ENCODE data around the gene IFIT3.
"Not testable (repeated sequence)": the region's sequence is repeated elsewhere in the genome, so short reads cannot be mapped to it uniquely, and the experiment has no call there.

IFIT3 gene, protein sequence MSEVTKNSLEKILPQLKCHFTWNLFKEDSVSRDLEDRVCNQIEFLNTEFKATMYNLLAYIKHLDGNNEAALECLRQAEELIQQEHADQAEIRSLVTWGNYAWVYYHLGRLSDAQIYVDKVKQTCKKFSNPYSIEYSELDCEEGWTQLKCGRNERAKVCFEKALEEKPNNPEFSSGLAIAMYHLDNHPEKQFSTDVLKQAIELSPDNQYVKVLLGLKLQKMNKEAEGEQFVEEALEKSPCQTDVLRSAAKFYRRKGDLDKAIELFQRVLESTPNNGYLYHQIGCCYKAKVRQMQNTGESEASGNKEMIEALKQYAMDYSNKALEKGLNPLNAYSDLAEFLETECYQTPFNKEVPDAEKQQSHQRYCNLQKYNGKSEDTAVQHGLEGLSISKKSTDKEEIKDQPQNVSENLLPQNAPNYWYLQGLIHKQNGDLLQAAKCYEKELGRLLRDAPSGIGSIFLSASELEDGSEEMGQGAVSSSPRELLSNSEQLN

DNA sequence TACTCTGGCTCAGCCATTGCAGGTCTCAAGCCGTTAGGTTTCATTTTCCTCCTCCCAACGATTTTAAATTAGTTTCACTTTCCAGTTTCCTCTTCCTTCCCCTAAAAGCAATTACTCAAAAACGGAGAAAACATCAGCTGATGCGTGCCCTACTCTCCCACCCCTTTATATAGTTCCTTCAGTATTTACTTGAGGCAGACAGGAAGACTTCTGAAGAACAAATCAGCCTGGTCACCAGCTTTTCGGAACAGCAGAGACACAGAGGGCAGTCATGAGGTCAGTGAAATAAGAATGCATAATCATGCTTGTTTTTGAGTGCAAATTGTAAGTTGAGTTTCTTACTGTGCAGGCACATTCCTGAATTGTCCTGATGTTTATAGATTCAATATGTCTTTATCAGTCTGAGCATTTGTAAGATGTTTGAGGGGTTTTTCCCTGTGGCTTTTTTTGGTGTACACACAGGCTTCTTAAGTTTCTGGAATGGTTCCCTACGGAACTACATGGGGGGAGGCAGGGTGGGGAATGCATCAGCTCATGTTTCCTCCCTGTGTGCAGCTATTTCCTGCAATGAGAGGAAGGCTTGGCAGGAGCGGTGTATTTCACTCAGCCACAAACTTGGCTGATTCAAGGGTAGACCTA lies at the start of gene IFIT3:
IFIT3 (plus strand) TSS at position 195 of the 639 bp plus-strand sequence; CDS start at position 272, 77 bp downstream.
- peak; percentile 99 for FAIRE-seq

GRCh38 chr10:89278034-89278535 lies 49.7 kb upstream of the IFIT3 start:
- FAIRE-seq: peak; percentile 78

DNA sequence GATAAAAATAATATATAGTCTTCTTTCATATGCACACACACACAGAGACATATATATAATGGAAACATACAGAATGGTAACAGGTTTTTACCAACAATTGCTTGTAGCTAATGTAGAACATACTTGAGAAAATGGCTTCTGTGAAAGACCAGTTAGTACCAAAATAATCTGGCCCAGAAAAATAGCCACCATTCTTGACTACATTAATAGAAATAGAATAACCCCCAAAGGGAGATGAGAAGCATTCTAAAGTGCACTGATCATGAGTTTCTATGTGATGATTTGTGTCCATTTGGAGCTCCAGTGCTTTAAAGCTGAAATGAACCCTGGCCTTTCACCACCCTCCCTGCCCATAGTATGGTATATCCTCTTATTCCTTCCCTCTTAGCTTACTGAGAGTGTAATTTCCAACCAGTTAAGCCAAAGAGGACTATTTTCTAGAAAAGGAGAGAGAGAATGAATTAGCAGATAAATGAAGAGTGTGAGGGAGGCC lies 48.9 kb upstream of the IFIT3 start:
- no peak for FAIRE-seq

GRCh38 chr10:89279421-89279869 lies 48.4 kb upstream of the IFIT3 start:
- FAIRE-seq: no peak

GRCh38 chr10:89280508-89280907 lies 47.3 kb upstream of the IFIT3 start:
- FAIRE-seq: no peak

DNA sequence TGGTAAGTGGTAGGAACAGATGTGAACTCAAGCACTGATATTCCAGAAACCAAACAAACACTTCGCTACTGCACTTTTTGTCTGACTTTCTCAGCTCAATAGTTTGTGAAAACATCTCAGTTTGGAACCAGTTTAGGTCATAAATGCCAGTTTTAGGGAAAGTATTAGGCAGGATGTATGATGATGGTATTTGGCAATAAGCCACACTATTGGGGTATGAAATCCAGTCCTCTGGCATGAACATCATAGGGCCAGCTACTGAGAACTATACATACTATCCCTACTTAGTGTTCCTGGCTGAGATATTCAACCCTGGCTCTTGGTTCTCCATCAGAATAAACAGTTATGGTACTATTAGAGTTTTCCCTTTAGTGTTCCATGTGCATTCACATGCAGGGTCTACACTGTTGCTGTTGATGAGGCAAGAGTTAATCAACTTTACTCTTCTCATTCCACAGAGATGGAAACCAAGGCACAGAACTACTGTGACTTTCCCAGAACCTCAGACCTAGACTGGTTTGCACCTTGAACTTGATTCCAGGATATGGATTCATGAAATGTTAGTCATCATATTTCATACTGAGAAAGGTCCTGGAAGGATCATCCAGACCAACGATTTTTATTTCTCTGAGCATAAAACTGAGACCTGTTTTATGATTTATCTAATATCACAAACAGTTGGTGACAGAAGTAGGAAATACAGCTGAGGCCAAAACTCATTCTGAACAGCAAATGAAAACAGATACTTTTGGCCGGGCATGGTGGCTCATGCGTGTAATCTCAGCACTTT lies 46.0 kb upstream of the IFIT3 start:
- peak; percentile 71 for FAIRE-seq

DNA sequence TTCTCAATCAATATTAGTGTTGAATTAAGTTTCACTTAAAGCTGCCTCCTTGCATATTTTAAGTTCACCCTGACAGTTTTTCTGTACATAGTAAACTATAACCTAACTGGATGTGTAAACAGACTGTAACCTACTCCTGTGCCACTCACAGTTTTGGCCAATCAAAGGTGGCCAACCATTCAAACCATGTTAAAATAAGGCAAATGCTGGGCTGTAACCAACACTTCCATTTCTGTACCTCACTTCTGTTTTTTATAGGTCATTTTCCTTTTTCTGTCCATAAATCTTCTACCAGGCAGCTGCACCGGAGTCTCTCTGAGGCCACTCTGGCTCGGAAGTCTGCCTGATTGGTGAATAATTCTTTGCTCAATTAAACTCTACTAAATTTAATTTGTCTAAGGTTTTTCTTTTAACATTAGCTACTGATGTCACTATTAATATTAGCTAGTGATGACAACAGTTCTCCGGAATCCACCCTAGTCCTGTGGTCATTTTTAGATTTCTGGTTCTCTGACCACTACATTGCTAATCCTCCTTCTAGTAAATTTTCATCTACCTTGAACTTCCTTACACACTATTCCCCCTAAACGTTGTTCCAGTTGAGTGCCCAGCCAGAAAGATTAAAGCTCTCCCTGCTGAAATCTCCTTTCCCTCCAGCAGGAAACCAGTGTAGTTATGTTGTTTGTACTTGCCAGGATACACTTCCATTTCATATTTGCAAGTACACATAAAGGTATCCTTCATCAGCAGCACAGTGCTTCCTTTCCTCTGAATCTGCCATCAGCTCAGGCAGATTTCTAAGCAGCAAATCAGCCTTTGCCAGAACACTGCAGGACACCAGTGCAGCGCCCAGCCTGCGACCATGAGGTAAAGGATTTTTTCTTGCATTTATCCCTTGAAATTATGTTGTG lies 44.5 kb upstream of the IFIT3 start:
- no peak for FAIRE-seq

DNA sequence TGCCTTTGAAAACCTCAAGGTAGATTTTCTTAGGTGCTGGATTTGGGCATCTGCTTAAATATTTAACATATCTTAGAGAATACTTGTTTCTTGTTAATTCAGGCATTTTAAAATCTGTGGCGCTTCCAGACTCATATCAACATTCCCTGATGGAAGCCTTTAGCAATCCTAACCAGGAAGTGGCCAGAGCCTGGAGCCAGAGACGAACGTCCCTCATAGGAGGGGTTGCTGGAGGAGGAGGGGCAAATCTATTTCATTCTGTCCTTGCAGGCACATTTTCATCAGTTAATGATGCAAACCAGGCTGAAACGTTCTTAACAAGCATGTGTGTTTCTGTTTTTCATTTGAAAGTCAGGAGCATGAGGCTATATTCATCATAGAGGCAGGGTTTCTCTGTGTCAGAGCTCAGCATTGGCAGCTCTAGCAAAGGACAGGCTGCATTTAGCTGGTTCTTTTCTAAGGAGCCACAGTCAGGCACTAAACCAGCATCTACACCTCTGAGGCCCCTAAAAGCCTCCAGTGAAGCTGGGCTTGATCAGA lies 43.8 kb upstream of the IFIT3 start:
- FAIRE-seq: peak; percentile 98

DNA sequence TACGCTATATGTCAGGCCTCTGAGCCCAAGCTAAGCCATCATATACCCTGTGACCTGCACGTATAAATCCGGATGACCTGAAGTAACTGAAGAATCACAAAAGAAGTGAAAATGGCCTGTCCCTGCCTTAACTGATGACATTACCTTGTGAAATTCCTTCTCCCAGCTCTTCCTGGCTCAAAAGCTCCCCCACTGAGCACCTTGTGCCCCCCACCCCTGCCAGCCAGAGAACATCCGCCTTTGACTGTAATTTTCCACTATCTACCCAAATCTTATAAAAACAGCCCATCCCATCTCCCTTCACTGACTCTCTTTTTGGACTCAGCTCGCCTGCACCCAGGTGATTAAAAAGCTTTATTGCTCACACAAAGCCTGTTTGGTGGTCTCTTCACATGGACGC lies 43.1 kb upstream of the IFIT3 start:
- not testable (repeated sequence) for FAIRE-seq

DNA sequence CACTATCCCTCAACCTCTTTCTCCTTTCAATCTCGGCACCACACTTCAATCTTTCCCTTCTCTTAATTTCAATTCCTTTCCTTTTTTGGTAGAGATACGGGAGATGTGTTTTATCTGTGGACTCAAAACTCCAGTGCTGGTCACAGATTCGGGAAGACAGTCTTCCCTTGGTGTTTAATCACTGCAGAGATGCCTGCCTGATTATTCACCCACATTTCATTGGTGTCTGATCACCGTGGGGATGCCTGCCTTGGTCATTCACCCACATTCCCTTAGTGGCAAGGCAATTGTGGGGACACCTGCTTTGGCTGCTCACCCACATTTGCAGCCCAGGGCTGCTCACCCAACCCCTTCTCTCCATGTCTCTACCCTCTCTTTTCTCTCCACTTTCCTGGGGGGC lies 42.5 kb upstream of the IFIT3 start:
- FAIRE-seq: not testable (repeated sequence)

GRCh38 chr10:89294721-89295239 lies 33.0 kb upstream of the IFIT3 start:
- FAIRE-seq: no peak

DNA sequence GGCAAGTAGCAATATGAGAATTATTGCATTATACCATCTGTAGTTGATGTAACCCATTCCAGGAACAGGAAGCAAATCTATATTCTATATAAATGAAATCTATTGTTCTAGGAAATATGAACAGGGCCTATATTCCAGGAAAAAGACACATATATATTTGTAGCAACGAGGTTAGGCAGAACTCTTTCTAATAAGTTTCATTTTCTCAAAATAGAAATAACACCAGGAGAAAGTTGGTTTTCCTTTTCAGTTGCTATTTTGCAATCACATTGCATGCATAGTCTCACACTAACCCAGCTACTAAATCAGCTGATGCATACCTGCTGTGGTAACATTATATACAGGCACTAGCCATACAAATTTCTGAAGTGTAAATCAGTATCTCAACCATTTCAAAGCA lies 32.2 kb upstream of the IFIT3 start:
- no peak for FAIRE-seq

DNA sequence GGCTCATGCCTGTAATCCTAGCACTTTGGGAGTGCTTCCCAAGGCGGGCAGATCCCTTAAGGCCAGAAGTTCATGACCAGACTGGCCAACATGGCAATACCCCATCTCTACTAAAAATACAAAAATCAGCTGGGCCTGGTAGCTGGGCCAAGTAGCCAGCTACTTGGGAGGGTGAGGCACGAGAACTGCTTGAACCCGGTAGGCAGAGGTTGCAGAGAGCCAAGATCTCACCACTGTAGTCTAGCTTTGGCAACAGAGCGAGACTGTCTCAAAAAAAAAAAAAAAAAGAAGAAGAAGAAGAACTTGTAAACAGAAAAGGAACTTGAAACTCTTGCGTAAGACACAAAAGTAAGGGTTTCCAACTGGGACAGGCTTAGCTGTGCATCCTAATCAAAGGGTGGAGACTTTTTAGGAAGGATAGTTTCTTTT lies 31.6 kb upstream of the IFIT3 start:
- no peak for FAIRE-seq

- FAIRE-seq: no peak
Observed at GRCh38 chr10:89297356-89297755, 30.4 kb upstream of the IFIT3 start.

GRCh38 chr10:89297791-89298190 lies 30.0 kb upstream of the IFIT3 start:
- FAIRE-seq: no peak

DNA sequence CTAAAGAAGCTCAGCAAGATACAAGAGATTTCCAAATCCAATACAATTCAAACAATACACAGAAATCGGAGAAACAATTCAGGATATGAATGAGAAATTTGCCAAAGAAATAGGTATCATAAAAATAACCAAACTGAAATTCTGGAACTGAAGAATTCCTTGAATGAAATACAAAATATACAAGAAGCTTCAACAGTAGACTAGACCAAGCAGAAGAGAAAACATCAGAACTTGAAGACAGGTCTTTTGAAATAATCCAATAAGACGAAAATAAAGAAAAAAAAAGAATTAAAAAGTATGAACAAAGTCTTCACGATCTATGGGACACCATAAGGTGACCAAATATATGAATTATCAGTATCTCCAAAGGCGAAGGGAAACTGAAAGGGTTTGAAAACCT lies 28.8 kb upstream of the IFIT3 start:
- no peak for FAIRE-seq

DNA sequence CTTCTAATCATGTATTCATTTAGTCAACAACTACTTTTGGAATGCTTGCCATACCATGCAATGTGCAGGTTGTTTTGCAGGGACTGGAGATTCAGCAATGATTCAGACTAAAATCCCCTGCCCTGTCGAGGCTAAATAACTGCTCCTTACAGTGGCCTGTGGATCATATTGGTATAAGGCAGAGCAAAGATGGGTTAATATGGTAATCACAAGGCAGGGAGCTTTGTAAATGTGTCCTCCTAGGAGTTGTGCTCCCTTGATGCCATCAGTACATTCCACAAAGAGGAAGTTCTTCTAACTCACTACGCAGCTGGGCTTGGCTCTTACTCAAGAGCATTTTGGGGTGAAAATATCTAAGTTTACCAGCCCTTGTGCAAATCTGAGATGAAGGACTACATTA lies 26.6 kb upstream of the IFIT3 start:
- peak; percentile 51 for FAIRE-seq

DNA sequence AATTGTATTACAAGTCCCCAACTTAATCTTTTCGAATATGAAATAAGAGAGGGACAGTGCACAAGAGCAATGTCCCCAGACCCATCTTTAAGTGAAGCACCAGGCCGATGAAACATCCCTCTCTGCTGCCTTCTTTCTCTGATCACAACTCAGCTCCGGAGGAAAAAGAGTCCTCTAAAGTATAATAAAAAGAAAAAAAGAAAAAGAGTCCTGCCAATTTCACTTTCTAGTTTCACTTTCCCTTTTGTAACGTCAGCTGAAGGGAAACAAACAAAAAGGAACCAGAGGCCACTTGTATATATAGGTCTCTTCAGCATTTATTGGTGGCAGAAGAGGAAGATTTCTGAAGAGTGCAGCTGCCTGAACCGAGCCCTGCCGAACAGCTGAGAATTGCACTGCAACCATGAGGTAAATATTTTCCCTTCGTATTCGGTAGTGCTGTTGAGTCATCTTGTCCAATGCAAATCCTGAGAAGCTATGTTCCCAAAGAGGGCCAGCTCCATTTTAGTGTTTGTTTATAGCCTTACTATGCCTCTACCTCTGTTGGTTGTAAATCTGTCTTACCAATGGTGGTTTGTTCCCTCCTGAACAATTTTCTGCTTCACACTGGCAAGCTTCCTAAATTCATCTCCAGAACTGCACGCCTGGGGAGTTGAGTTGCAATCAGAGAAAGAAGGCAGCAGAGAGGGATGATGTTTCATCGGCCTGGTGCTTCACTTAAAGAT lies 25.9 kb upstream of the IFIT3 start, which contains the start of gene IFIT2:
IFIT2 (plus strand) TSS at position 326 of the 725 bp plus-strand sequence; CDS start at position 404, 78 bp downstream.
- FAIRE-seq: peak; percentile 55

GRCh38 chr10:89302625-89303024 lies 25.2 kb upstream of the IFIT3 start:
- FAIRE-seq: no peak

- FAIRE-seq: no peak
Observed at GRCh38 chr10:89303161-89303560, 24.6 kb upstream of the IFIT3 start.
